OCI-LY1 (cell line): ENCODE measurements around the gene SRP9.

Experiments used
- H2AFZ ChIP-seq: fragments of 200-600 bp; sonication (generic), shearing (Covaris generic); 2 replicates; pipeline ENCODE4 v1.6.0; 2014; ENCODE audit warnings: antibody characterized with exemption, mild to moderate bottlenecking, low read length
- H3F3A ChIP-seq: fragments of 200-600 bp; sonication (generic), shearing (Covaris generic); 2 replicates; pipeline ENCODE4 v1.6.0; 2014; ENCODE audit warnings: mild to moderate bottlenecking, antibody characterized with exemption, low read length, moderate library complexity; ENCODE audit not compliant: insufficient read depth
- H3K27ac ChIP-seq: fragments of 200-600 bp; sonication (generic); 2 replicates; pipeline ENCODE4 v1.5.1; 2014; ENCODE audit warnings: low read length, mixed run types, mild to moderate bottlenecking, low read depth; ENCODE audit not compliant: poor library complexity, severe bottlenecking
- H3K27me3 ChIP-seq: fragments of 200-600 bp; sonication (generic); 2 replicates; pipeline ENCODE4 v1.6.0; 2014; ENCODE audit warnings: antibody characterized with exemption, mild to moderate bottlenecking, low read length, moderate library complexity; ENCODE audit not compliant: insufficient read depth
- H3K36me3 ChIP-seq: fragments of 200-600 bp; sonication (generic); 2 replicates; pipeline ENCODE4 v1.6.1; 2014; ENCODE audit warnings: mild to moderate bottlenecking, antibody characterized with exemption, low read length, moderate library complexity, mixed read lengths; ENCODE audit not compliant: insufficient read depth
- H3K4me1 ChIP-seq: fragments of 200-600 bp; sonication (generic); 2 replicates; pipeline ENCODE4 v1.5.1; 2014; ENCODE audit warnings: mild to moderate bottlenecking, low read length, moderate library complexity; ENCODE audit not compliant: insufficient read depth, severe bottlenecking
- H3K4me2 ChIP-seq: fragments of 200-600 bp; sonication (generic), shearing (Covaris generic); 2 replicates; pipeline ENCODE4 v1.6.1; 2014; ENCODE audit warnings: low read length
- H3K4me3 ChIP-seq: fragments of 200-600 bp; sonication (generic); 2 replicates; pipeline ENCODE4 v1.5.1; 2014; ENCODE audit warnings: low read length, low read depth, mild to moderate bottlenecking, mixed read lengths; ENCODE audit not compliant: poor library complexity, severe bottlenecking
- H3K79me2 ChIP-seq: fragments of 200-600 bp; shearing (Covaris generic); 2 replicates; pipeline ENCODE4 v1.6.1; 2016; ENCODE audit warnings: mixed run types, low read length, mixed read lengths; ENCODE audit not compliant: insufficient read depth
- H3K9ac ChIP-seq: fragments of 200-600 bp; sonication (generic), shearing (Covaris generic); 2 replicates; pipeline ENCODE4 v1.6.1; 2014; ENCODE audit warnings: mild to moderate bottlenecking, low read length, mixed read lengths
- H3K9me2 ChIP-seq: fragments of 200-600 bp; sonication (generic), shearing (Covaris generic); 2 replicates; pipeline ENCODE4 v1.6.1; 2014; ENCODE audit warnings: low read depth, mild to moderate bottlenecking, low read length, mixed read lengths
- H3K9me3 ChIP-seq: fragments of 200-600 bp; shearing (Covaris generic); 2 replicates; pipeline ENCODE4 v1.6.1; 2014; ENCODE audit warnings: low read length, mixed read lengths
- H4K20me1 ChIP-seq: fragments of 200-600 bp; sonication (generic), shearing (Covaris generic); 2 replicates; pipeline ENCODE4 v1.6.0; 2016; ENCODE audit warnings: mild to moderate bottlenecking, low read length; ENCODE audit not compliant: insufficient read depth
- CTCF ChIP-seq: fragments of 200-600 bp; sonication (generic), shearing (Covaris generic); IDR thresholded peaks from 2 replicates; pipeline ENCODE4 v1.5.1; 2017; ENCODE audit warnings: mild to moderate bottlenecking, antibody characterized with exemption, low read length, moderate library complexity, mixed read lengths
- EZH2 ChIP-seq: fragments of 200-600 bp; sonication (generic), shearing (Covaris generic); IDR thresholded peaks from 2 replicates; pipeline ENCODE4 v1.8.0; 2017; ENCODE audit warnings: borderline replicate concordance, mixed run types, mild to moderate bottlenecking, antibody characterized with exemption, low read length, moderate library complexity, mixed read lengths

Gene SRP9

GRCh38 chr1:225772848-225773247 lies 4.8 kb upstream of the SRP9 start:
- H4K20me1 ChIP-seq, result no peaks in the 10 kb centered on the region
- H3K27me3 ChIP-seq, result no peaks in the 10 kb centered on the region; the same call in 1 of the 2 replicates
- H3K4me3 ChIP-seq, result no peak overlapping the region
- H3K9ac ChIP-seq, result no peak overlapping the region
- H3K79me2 ChIP-seq, result 0 out of 2 replicates have a peak, but pooled peaks cover under 1% of the 10 kb centered on the region
- TF ChIP-seq CTCF, result no peak
- no peak for TF ChIP-seq EZH2
- no peak overlapping the region for H2AFZ ChIP-seq
- H3K27ac ChIP-seq, result no peak overlapping the region
- H3K9me3 ChIP-seq, result no peaks in the 10 kb centered on the region
- H3K4me2 ChIP-seq, result no peak overlapping the region
- H3K4me1 ChIP-seq, result peaks cover 7% of the 10 kb centered on the region
- no peaks in the 10 kb centered on the region for H3K36me3 ChIP-seq
- H3F3A ChIP-seq, result no peaks in the 10 kb centered on the region
- H3K9me2 ChIP-seq, result no peaks in the 10 kb centered on the region

DNA sequence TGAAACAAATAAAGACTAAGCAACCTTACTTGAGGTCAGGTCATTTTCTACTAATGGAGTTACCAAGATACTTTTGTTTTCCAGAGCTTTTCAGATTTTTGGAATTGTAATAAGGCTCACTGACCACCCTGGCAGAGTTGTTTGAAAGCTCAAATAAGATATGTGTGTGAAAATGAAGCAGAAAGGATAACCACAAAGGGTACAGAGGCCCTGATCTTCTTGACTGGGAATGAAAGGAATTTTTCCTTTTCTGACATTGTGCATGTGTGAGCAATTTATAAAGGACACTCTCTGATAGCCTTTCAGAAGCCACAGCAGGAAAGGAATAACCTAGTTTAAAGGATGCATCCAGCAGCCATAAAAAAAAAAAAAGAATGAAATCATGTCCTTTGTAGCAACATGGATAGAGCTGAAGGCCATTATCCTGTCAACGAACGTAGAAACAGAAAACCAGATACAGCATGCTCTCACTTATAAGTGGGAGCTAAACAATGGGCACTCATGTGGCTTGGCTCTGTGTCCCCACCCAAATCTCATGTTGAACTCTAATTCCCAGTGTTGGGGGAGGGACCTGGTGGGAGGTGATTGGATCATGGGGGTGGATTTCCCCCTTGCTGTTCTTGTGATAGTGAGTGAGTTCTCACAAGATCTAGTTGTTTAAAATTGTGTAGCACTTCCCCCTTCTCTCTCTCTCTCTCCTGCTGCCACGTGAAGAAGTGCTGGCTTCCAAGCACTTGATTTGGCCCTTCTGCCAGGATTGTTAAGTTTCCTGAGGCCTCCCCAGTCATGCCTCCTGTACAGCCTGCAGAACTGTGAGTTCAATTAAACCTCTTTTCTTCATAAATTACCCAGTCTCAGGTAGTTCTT lies 3.1 kb upstream of the SRP9 start:
- no peaks in the 10 kb centered on the region for H3K9me3 ChIP-seq
- no peaks in the 10 kb centered on the region for H3F3A ChIP-seq
- H2AFZ ChIP-seq, result no peak overlapping the region
- H3K4me2 ChIP-seq, result no peak overlapping the region
- no peaks in the 10 kb centered on the region for H3K9me2 ChIP-seq
- H3K27ac ChIP-seq, result no peak overlapping the region
- no peak overlapping the region for H3K4me3 ChIP-seq
- no peak overlapping the region for H3K9ac ChIP-seq
- H3K4me1 ChIP-seq, result peaks cover 18% of the 10 kb centered on the region
- H3K36me3 ChIP-seq, result peaks cover 5% of the 10 kb centered on the region
- H3K27me3 ChIP-seq, result no peaks in the 10 kb centered on the region
- no peak for TF ChIP-seq CTCF
- TF ChIP-seq EZH2, result no peak
- peaks cover 17% of the 10 kb centered on the region for H3K79me2 ChIP-seq
- H4K20me1 ChIP-seq, result no peaks in the 10 kb centered on the region

DNA sequence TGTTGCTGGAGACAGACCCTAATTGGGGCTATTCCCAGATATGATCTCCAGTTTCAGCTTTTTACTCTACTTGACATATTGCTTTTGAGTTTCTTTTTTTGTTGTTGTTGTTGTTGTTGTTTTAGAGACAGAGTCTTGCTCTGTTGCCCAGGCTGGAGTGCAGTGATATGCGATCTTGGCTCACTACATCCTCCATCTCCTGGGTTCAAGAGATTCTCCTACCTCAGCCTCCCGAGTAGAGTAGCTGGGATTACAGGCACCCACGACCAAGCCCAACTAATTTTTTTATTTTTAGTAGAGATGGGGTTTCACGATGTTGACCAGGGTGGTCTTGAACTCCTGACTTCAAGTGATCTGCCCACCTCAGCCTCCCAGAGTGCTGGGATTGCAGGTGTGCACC lies 1.3 kb upstream of the SRP9 start:
- no peak for TF ChIP-seq EZH2
- TF ChIP-seq CTCF, result no peak
- Histone ChIP-seq H3K9ac (no peak overlapping the region), H3K27me3 (no peaks in the 10 kb centered on the region), H3K79me2 (peaks cover 35% of the 10 kb centered on the region), H2AFZ (no peak overlapping the region), H3K36me3 (peaks cover 19% of the 10 kb centered on the region), H3F3A (no peaks in the 10 kb centered on the region), H3K4me2 (no peak overlapping the region), H3K9me2 (no peaks in the 10 kb centered on the region), H3K27ac (no peak overlapping the region), H3K4me3 (no peak overlapping the region), H3K9me3 (no peaks in the 10 kb centered on the region), H3K4me1 (peaks cover 27% of the 10 kb centered on the region), H4K20me1 (no peaks in the 10 kb centered on the region)
